ENCODE measurements around the gene FAAP20.
"Not testable (repeated sequence)": the region's sequence is repeated elsewhere in the genome, so short reads cannot be mapped to it uniquely, and the experiment has no call there.

Gene FAAP20

GRCh38 chr1:2160451-2161300 lies 33.9 kb downstream of the FAAP20 start:
- FAIRE-seq, result no peak
- no peak for DNase-seq (ENCODE audit: low spot score)

GRCh38 chr1:2159124-2159523 lies 35.4 kb downstream of the FAAP20 start:
- DNase-seq (ENCODE audit: low spot score) (no peak), FAIRE-seq (no peak)

GRCh38 chr1:2158272-2158671 lies 36.3 kb downstream of the FAAP20 start:
- DNase-seq (ENCODE audit: low spot score) (no peak), FAIRE-seq (no peak)

GRCh38 chr1:2157856-2158255 lies 36.7 kb downstream of the FAAP20 start:
- FAIRE-seq (no peak), DNase-seq (ENCODE audit: low spot score) (no peak)

GRCh38 chr1:2156866-2157265 lies 37.7 kb downstream of the FAAP20 start:
- DNase-seq (ENCODE audit: low spot score), result no peak
- no peak for FAIRE-seq

GRCh38 chr1:2155788-2156187 lies 38.8 kb downstream of the FAAP20 start:
- no peak for DNase-seq (ENCODE audit: low spot score)
- no peak for FAIRE-seq

GRCh38 chr1:2155147-2155598 lies 39.4 kb downstream of the FAAP20 start:
- no peak for DNase-seq (ENCODE audit: low spot score)
- no peak for FAIRE-seq

GRCh38 chr1:2154022-2154421 lies 40.5 kb downstream of the FAAP20 start:
- DNase-seq (ENCODE audit: low spot score) (no peak), FAIRE-seq (no peak)

GRCh38 chr1:2152954-2153353 lies 41.6 kb downstream of the FAAP20 start:
- FAIRE-seq, result no peak

GRCh38 chr1:2151911-2152310 lies 42.7 kb downstream of the FAAP20 start:
- no peak for FAIRE-seq
- no peak for DNase-seq (ENCODE audit: low spot score)

More at GRCh38 chr1:2152954-2153353, 41.6 kb downstream of the FAAP20 start:
- no peak for DNase-seq (ENCODE audit: low spot score)

GRCh38 chr1:2151252-2151651 lies 43.3 kb downstream of the FAAP20 start:
- DNase-seq (ENCODE audit: low spot score) (no peak), FAIRE-seq (no peak)

GRCh38 chr1:2150801-2151200 lies 43.8 kb downstream of the FAAP20 start:
- DNase-seq (ENCODE audit: low spot score), result no peak
- FAIRE-seq, result no peak

GRCh38 chr1:2148691-2149090 lies 45.9 kb downstream of the FAAP20 start:
- DNase-seq (ENCODE audit: low spot score) (no peak), FAIRE-seq (no peak)

- not testable (repeated sequence) for FAIRE-seq; DNase-seq (ENCODE audit: low spot score)
Observed at GRCh38 chr1:2147869-2148268, 46.7 kb downstream of the FAAP20 start.

GRCh38 chr1:2146836-2147517 lies 47.6 kb downstream of the FAAP20 start:
- no peak for DNase-seq (ENCODE audit: low spot score)
- no peak for FAIRE-seq

- DNase-seq (ENCODE audit: low spot score), result no peak
Observed at GRCh38 chr1:2145946-2146835, 48.4 kb downstream of the FAAP20 start.

GRCh38 chr1:2144501-2145090 lies 50.0 kb downstream of the FAAP20 start:
- FAIRE-seq (no peak), DNase-seq (ENCODE audit: low spot score) (no peak)

More at GRCh38 chr1:2145946-2146835, 48.4 kb downstream of the FAAP20 start:
- FAIRE-seq, result no peak

GRCh38 chr1:2143814-2144500 lies 50.6 kb downstream of the FAAP20 start:
- FAIRE-seq, result no peak
- DNase-seq (ENCODE audit: low spot score), result no peak

GRCh38 chr1:2141025-2141424 lies 53.5 kb downstream of the FAAP20 start:
- FAIRE-seq (no peak), DNase-seq (ENCODE audit: low spot score) (no peak)
